ENCODE results near the gene DPH2. TPM values are rescaled to one million over a fixed set of nuclear protein-coding genes. Genes with fewer than 3 reads are reported as not detected.

DPH2 gene
- polyA plus RNA-seq, 1 of the 3 experiments (the other 2 are of a cell fraction): 76.9 TPM

- ChIA-PET CTCF (interaction anchor here (0.7 to 2.2 kb wide), 3 partner anchors 21 to 194 kb away, joined by 3 to 7 read pairs (median 6); no protein-coding TSS in a partner anchor), POLR2A (interaction anchor here (0.7 kb wide), 1 partner anchor 10 kb away, joined by 3 read pairs; no protein-coding TSS in a partner anchor)
- no peak for DNase-seq
- no peak overlapping the region for H3K4me2 ChIP-seq
- TF ChIP-seq FOXJ3 (CRISPR knock-in tag; IDR thresholded peaks at IDR 0.05) (no peak), FOSL2 (IDR thresholded peaks at IDR 0.05; ENCODE audit: borderline replicate concordance, low read depth) (no peak), POLR2AphosphoS5 (IDR thresholded peaks at IDR 0.05; ENCODE audit: low read depth, low read length) (no peak), GATA2 (CRISPR knock-in tag; IDR thresholded peaks at IDR 0.05) (no peak), RCOR1 (IDR thresholded peaks at IDR 0.05; ENCODE audit: low read length) (no peak), REST (IDR thresholded peaks at IDR 0.05; ENCODE audit: low read depth, low read length) (no peak), RXRA (IDR thresholded peaks at IDR 0.05; ENCODE audit: borderline replicate concordance, low read depth) (no peak)
- H3K27ac ChIP-seq (ENCODE audit: low read depth in 2 of 2, low read length in 1 of 2): no peak overlapping the region
- H3K27me3 ChIP-seq (ENCODE audit: insufficient read depth): no peaks in the 10 kb centered on the region
- H3K36me3 ChIP-seq (replicated peaks in 1 of 2; ENCODE audit: control insufficient read depth in 1 of 2, insufficient read depth in 2 of 2, low read length in 1 of 2): peaks cover 3 to 59% of the 10 kb centered on the region in 2 experiments
- H3K9ac ChIP-seq: no peak overlapping the region
- peaks cover 0 to 4% of the 10 kb centered on the region in 2 experiments; a peak in 1 of 4 replicates for H3K4me1 ChIP-seq (ENCODE audit: control insufficient read depth in 1 of 2, insufficient read depth in 2 of 2, low read depth in 1 of 2, low read length in 1 of 2)
- no peak overlapping the region for H3K4me3 ChIP-seq (ENCODE audit: low read depth in 2 of 2, low read length in 1 of 2)
- H3K9me3 ChIP-seq: no peaks in the 10 kb centered on the region
- WGBS (ENCODE audit: low lambda C conversion rate): 92% methylated on average over 7 of the region's 7 CpGs
- no peak overlapping the region for H2AFZ ChIP-seq (ENCODE audit: low read depth)
- H3F3A ChIP-seq (replicated peaks; ENCODE audit: insufficient read depth): no peaks in the 10 kb centered on the region
- no peaks in the 10 kb centered on the region for H4K20me1 ChIP-seq (ENCODE audit: insufficient read depth)
- no peaks in the 10 kb centered on the region for H3K9me2 ChIP-seq
- H3K79me2 ChIP-seq (ENCODE audit: insufficient read depth): no peaks in the 10 kb centered on the region
Measured at GRCh38 chr1:43957407-43958040, 12.3 kb upstream of the DPH2 start.

- H3K4me3 ChIP-seq (ENCODE audit: low read depth in 2 of 2, low read length in 1 of 2): no peak overlapping the region
- no peaks in the 10 kb centered on the region for H3K9me3 ChIP-seq
- no peaks in the 10 kb centered on the region for H3F3A ChIP-seq (replicated peaks; ENCODE audit: insufficient read depth)
- no peak overlapping the region for H3K27ac ChIP-seq (ENCODE audit: low read depth in 2 of 2, low read length in 1 of 2)
- H3K9me2 ChIP-seq: no peaks in the 10 kb centered on the region
- H3K4me2 ChIP-seq: no peak overlapping the region
- H3K27me3 ChIP-seq (ENCODE audit: insufficient read depth): no peaks in the 10 kb centered on the region
- 77% methylated on average over 8 of the region's 9 CpGs for WGBS (ENCODE audit: low lambda C conversion rate)
- peaks cover 3 to 66% of the 10 kb centered on the region in 2 experiments for H3K36me3 ChIP-seq (replicated peaks in 1 of 2; ENCODE audit: control insufficient read depth in 1 of 2, insufficient read depth in 2 of 2, low read length in 1 of 2)
- H3K79me2 ChIP-seq (ENCODE audit: insufficient read depth): no peaks in the 10 kb centered on the region
- no peaks in the 10 kb centered on the region for H4K20me1 ChIP-seq (ENCODE audit: insufficient read depth)
- TF ChIP-seq TCF12 (IDR thresholded peaks at IDR 0.05) (no peak), PBX3 (IDR thresholded peaks at IDR 0.05) (no peak), TEAD4 (IDR thresholded peaks at IDR 0.05; ENCODE audit: borderline replicate concordance, insufficient read depth) (no peak), ELF1 (IDR thresholded peaks at IDR 0.05) (no peak), MAX (IDR thresholded peaks at IDR 0.05; ENCODE audit: low read depth) (no peak), CTCF (IDR thresholded peaks at IDR 0.05) (no peak), RCOR1 (IDR thresholded peaks at IDR 0.05; ENCODE audit: low read length) (no peak), YY1 (IDR thresholded peaks at IDR 0.05; ENCODE audit: low read depth) (no peak), FOSL2 (IDR thresholded peaks at IDR 0.05; ENCODE audit: borderline replicate concordance, low read depth) (no peak), RFX5 (IDR thresholded peaks at IDR 0.05; ENCODE audit: low read length) (no peak)
- ChIA-PET POLR2A (interaction anchor here (1.5 kb wide), 1 partner anchor 11 kb away, joined by 6 read pairs; no protein-coding TSS in a partner anchor), CTCF (interaction anchor here (0.7 to 2.2 kb wide), 9 partner anchors 10 to 195 kb away, joined by 3 to 9 read pairs (median 4); partner anchors contain the start of gene IPO13)
- no peak overlapping the region for H3K9ac ChIP-seq
- H2AFZ ChIP-seq (ENCODE audit: low read depth): no peak overlapping the region
- no peaks in the 10 kb centered on the region for H3K4me1 ChIP-seq (ENCODE audit: control insufficient read depth in 1 of 2, insufficient read depth in 2 of 2, low read depth in 1 of 2, low read length in 1 of 2)
- DNase-seq: no peak
Measured at GRCh38 chr1:43958351-43959255, 11.2 kb upstream of the DPH2 start.

Measured in SK-N-SH (cell line).